ENCODE measurements around the gene MAP3K3.
A peak's percentile ranks its signal among the peaks of the same experiment; 100 is the strongest.

MAP3K3 gene

GRCh38 chr17:63698886-63699637 is 76.8 kb downstream of the MAP3K3 start:
- H3K27me3 ChIP-seq (replicated peaks in 2 of 5; ENCODE audit: control insufficient read depth in 4 of 5, insufficient read depth in 5 of 5, low read length in 4 of 5) = no peaks in the 10 kb centered on the region
- H3K9me3 ChIP-seq (ENCODE audit: control extremely low read depth in 1 of 5, control insufficient read depth in 4 of 5, insufficient read depth in 2 of 5, low read depth in 1 of 5, low read length in 4 of 5) = no peaks in the 10 kb centered on the region
- peaks cover 4 to 78% (median 61%) of the 10 kb centered on the region in 4 experiments for H3K4me1 ChIP-seq (ENCODE audit: control extremely low read depth in 1 of 4, control insufficient read depth in 4 of 4, insufficient read depth in 4 of 4, low read length in 3 of 4)
- 0% methylated on average over 21 of the region's 45 CpGs for WGBS (ENCODE audit: insufficient coverage)
- H3K36me3 ChIP-seq (ENCODE audit: control insufficient read depth in 4 of 4, insufficient read depth in 4 of 4, low read length in 3 of 4) = peaks cover 3 to 50% (median 30%) of the 10 kb centered on the region in 4 experiments
- peak; percentile 93 to 98 (median 98) for DNase-seq
- ChIA-PET POLR2A (interaction anchor here (0.6 to 3.2 kb wide), 10 partner anchors 11 to 955 kb away, joined by 3 to 14 read pairs (median 4); partner anchors contain the start of genes CCDC47, DDX42, MAP3K3 and STRADA), CTCF (interaction anchor here (0.9 to 7.7 kb wide), 11 partner anchors 12 to 273 kb away, joined by 3 to 111 read pairs (median 7); no protein-coding TSS in a partner anchor)
- H3K27ac ChIP-seq (ENCODE audit: insufficient read depth in 1 of 2, low read depth in 1 of 2, low read length in 2 of 2, poor library complexity in 1 of 2, severe bottlenecking in 2 of 2) = peak overlapping the region; percentile 81 to 89
- H3K4me3 ChIP-seq (ENCODE audit: control insufficient read depth in 1 of 7, extremely low read depth in 1 of 7, insufficient read depth in 4 of 7, low read depth in 2 of 7, low read length in 6 of 7) = peak overlapping the region; percentile 64 to 88 (median 76)

GRCh38 chr17:63699638-63700527 is 77.7 kb downstream of the MAP3K3 start, which contains the start of gene LIMD2:
Gene LIMD2, minus strand, starts transcription at chr17:63700125. Its CDS starts 827 bp downstream, at chr17:63699298.
- peaks cover 3 to 51% (median 34%) of the 10 kb centered on the region in 4 experiments for H3K36me3 ChIP-seq (ENCODE audit: control insufficient read depth in 4 of 4, insufficient read depth in 4 of 4, low read length in 3 of 4)
- peak within 1 kb of the TSS; percentile 81 to 89 for H3K27ac ChIP-seq (ENCODE audit: insufficient read depth in 1 of 2, low read depth in 1 of 2, low read length in 2 of 2, poor library complexity in 1 of 2, severe bottlenecking in 2 of 2)
- peak; percentile 55 to 87 (median 77) for DNase-seq
- H3K4me3 ChIP-seq (ENCODE audit: control insufficient read depth in 1 of 7, extremely low read depth in 1 of 7, insufficient read depth in 4 of 7, low read depth in 2 of 7, low read length in 6 of 7) = peak within 1 kb of the TSS; percentile 64 to 88 (median 76)
- no peaks in the 10 kb centered on the region for H3K27me3 ChIP-seq (replicated peaks in 2 of 5; ENCODE audit: control insufficient read depth in 4 of 5, insufficient read depth in 5 of 5, low read length in 4 of 5)
- WGBS (ENCODE audit: insufficient coverage) = 0% methylated on average over 91 of the region's 133 CpGs
- H3K4me1 ChIP-seq (ENCODE audit: control extremely low read depth in 1 of 4, control insufficient read depth in 4 of 4, insufficient read depth in 4 of 4, low read length in 3 of 4) = peaks cover 4 to 72% (median 58%) of the 10 kb centered on the region in 4 experiments
- no peaks in the 10 kb centered on the region for H3K9me3 ChIP-seq (ENCODE audit: control extremely low read depth in 1 of 5, control insufficient read depth in 4 of 5, insufficient read depth in 2 of 5, low read depth in 1 of 5, low read length in 4 of 5)
- ChIA-PET POLR2A (interaction anchor here (0.8 to 3.2 kb wide), 6 partner anchors 10 to 78 kb away, joined by 3 to 14 read pairs (median 6); partner anchors contain the start of genes CCDC47, DDX42, MAP3K3 and STRADA), CTCF (interaction anchor here (1.4 kb wide), 1 partner anchor 17 kb away, joined by 4 read pairs; no protein-coding TSS in a partner anchor)

- Histone ChIP-seq H3K36me3 (ENCODE audit: control insufficient read depth in 4 of 4, insufficient read depth in 4 of 4, low read length in 3 of 4) (peaks cover 3 to 56% (median 35%) of the 10 kb centered on the region in 4 experiments), H3K27me3 (replicated peaks in 2 of 5; ENCODE audit: control insufficient read depth in 4 of 5, insufficient read depth in 5 of 5, low read length in 4 of 5) (no peaks in the 10 kb centered on the region), H3K27ac (ENCODE audit: insufficient read depth in 1 of 2, low read depth in 1 of 2, low read length in 2 of 2, poor library complexity in 1 of 2, severe bottlenecking in 2 of 2) (peak overlapping the region; percentile 61 to 64), H3K4me3 (ENCODE audit: control insufficient read depth in 1 of 7, extremely low read depth in 1 of 7, insufficient read depth in 4 of 7, low read depth in 2 of 7, low read length in 6 of 7) (peak overlapping the region; percentile 44 to 77 (median 60)), H3K4me1 (ENCODE audit: control extremely low read depth in 1 of 4, control insufficient read depth in 4 of 4, insufficient read depth in 4 of 4, low read length in 3 of 4) (peaks cover 4 to 77% (median 65%) of the 10 kb centered on the region in 4 experiments), H3K9me3 (ENCODE audit: control extremely low read depth in 1 of 5, control insufficient read depth in 4 of 5, insufficient read depth in 2 of 5, low read depth in 1 of 5, low read length in 4 of 5) (no peaks in the 10 kb centered on the region)
- DNase-seq = peak; percentile 68 to 81 (median 69)
- 4% methylated on average over 74 of the region's 88 CpGs for whole genome bisulfite sequencing (ENCODE audit: insufficient coverage)
- CTCF ChIA-PET = interaction anchor here (0.7 to 2.0 kb wide), 9 partner anchors 9 to 277 kb away, joined by 3 to 6 read pairs (median 3); partner anchors contain the start of gene DDX42
- POLR2A ChIA-PET = interaction anchor here (0.8 to 3.2 kb wide), 5 partner anchors 9 to 74 kb away, joined by 3 to 14 read pairs (median 6); partner anchors contain the start of genes CCDC47, DDX42 and STRADA
These were observed 78.6 kb downstream of the MAP3K3 start for GRCh38 chr17:63700528-63701455.

- peaks cover 3 to 51% (median 30%) of the 10 kb centered on the region in 4 experiments for H3K36me3 ChIP-seq (ENCODE audit: control insufficient read depth in 4 of 4, insufficient read depth in 4 of 4, low read length in 3 of 4)
- peak overlapping the region in 6 of 7 experiments; percentile 34 to 77 (median 66) for H3K4me3 ChIP-seq (ENCODE audit: control insufficient read depth in 1 of 7, extremely low read depth in 1 of 7, insufficient read depth in 4 of 7, low read depth in 2 of 7, low read length in 6 of 7)
- ChIA-PET CTCF (interaction anchor here (0.7 to 2.0 kb wide), 9 partner anchors 9 to 278 kb away, joined by 3 to 6 read pairs (median 3); partner anchors contain the start of gene DDX42), POLR2A (interaction anchor here (0.9 to 3.2 kb wide), 3 partner anchors 9 to 138 kb away, joined by 3 to 14 read pairs (median 5); partner anchors contain the start of genes CCDC47 and DDX42)
- H3K27ac ChIP-seq (ENCODE audit: insufficient read depth in 1 of 2, low read depth in 1 of 2, low read length in 2 of 2, poor library complexity in 1 of 2, severe bottlenecking in 2 of 2) = peak overlapping the region in 1 of 2 experiments; percentile 61
- peak in 2 of 3 donors; percentile 70 to 75 for DNase-seq
- 16% methylated on average over 10 of the region's 10 CpGs for whole genome bisulfite sequencing (ENCODE audit: insufficient coverage)
- peaks cover 7 to 78% (median 68%) of the 10 kb centered on the region in 4 experiments for H3K4me1 ChIP-seq (ENCODE audit: control extremely low read depth in 1 of 4, control insufficient read depth in 4 of 4, insufficient read depth in 4 of 4, low read length in 3 of 4)
- H3K9me3 ChIP-seq (ENCODE audit: control extremely low read depth in 1 of 5, control insufficient read depth in 4 of 5, insufficient read depth in 2 of 5, low read depth in 1 of 5, low read length in 4 of 5) = no peaks in the 10 kb centered on the region
- H3K27me3 ChIP-seq (replicated peaks in 2 of 5; ENCODE audit: control insufficient read depth in 4 of 5, insufficient read depth in 5 of 5, low read length in 4 of 5) = no peaks in the 10 kb centered on the region
These were observed 79.2 kb downstream of the MAP3K3 start for GRCh38 chr17:63701456-63701820.

GRCh38 chr17:63701868-63702720 is 79.9 kb downstream of the MAP3K3 start:
- 36% methylated on average over 6 of the region's 19 CpGs for WGBS (ENCODE audit: insufficient coverage)
- peak overlapping the region in 6 of 7 experiments; percentile 34 to 77 (median 66) for H3K4me3 ChIP-seq (ENCODE audit: control insufficient read depth in 1 of 7, extremely low read depth in 1 of 7, insufficient read depth in 4 of 7, low read depth in 2 of 7, low read length in 6 of 7)
- peaks cover 7 to 78% (median 65%) of the 10 kb centered on the region in 4 experiments for H3K4me1 ChIP-seq (ENCODE audit: control extremely low read depth in 1 of 4, control insufficient read depth in 4 of 4, insufficient read depth in 4 of 4, low read length in 3 of 4)
- DNase-seq = peak; percentile 47 to 87 (median 86)
- peaks cover 0 to 46% (median 27%) of the 10 kb centered on the region in 4 experiments for H3K36me3 ChIP-seq (ENCODE audit: control insufficient read depth in 4 of 4, insufficient read depth in 4 of 4, low read length in 3 of 4)
- H3K27me3 ChIP-seq (replicated peaks in 2 of 5; ENCODE audit: control insufficient read depth in 4 of 5, insufficient read depth in 5 of 5, low read length in 4 of 5) = no peaks in the 10 kb centered on the region
- ChIA-PET CTCF (interaction anchor here (0.7 to 3.6 kb wide), 10 partner anchors 9 to 278 kb away, joined by 3 to 17 read pairs (median 4); no protein-coding TSS in a partner anchor), POLR2A (interaction anchor here (0.9 to 3.2 kb wide), 3 partner anchors 8 to 137 kb away, joined by 3 to 14 read pairs (median 5); partner anchors contain the start of genes CCDC47 and DDX42)
- peak overlapping the region; percentile 58 to 61 for H3K27ac ChIP-seq (ENCODE audit: insufficient read depth in 1 of 2, low read depth in 1 of 2, low read length in 2 of 2, poor library complexity in 1 of 2, severe bottlenecking in 2 of 2)
- H3K9me3 ChIP-seq (ENCODE audit: control extremely low read depth in 1 of 5, control insufficient read depth in 4 of 5, insufficient read depth in 2 of 5, low read depth in 1 of 5, low read length in 4 of 5) = no peaks in the 10 kb centered on the region

Data from common myeloid progenitor, CD34-positive (primary cell).